ENCODE measurements around the gene EVL.
A peak's percentile ranks its signal among the peaks of the same experiment; 100 is the strongest.
"Not testable (repeated sequence)": the region's sequence is repeated elsewhere in the genome, so short reads cannot be mapped to it uniquely, and the experiment has no call there.

The EVL gene

DNA sequence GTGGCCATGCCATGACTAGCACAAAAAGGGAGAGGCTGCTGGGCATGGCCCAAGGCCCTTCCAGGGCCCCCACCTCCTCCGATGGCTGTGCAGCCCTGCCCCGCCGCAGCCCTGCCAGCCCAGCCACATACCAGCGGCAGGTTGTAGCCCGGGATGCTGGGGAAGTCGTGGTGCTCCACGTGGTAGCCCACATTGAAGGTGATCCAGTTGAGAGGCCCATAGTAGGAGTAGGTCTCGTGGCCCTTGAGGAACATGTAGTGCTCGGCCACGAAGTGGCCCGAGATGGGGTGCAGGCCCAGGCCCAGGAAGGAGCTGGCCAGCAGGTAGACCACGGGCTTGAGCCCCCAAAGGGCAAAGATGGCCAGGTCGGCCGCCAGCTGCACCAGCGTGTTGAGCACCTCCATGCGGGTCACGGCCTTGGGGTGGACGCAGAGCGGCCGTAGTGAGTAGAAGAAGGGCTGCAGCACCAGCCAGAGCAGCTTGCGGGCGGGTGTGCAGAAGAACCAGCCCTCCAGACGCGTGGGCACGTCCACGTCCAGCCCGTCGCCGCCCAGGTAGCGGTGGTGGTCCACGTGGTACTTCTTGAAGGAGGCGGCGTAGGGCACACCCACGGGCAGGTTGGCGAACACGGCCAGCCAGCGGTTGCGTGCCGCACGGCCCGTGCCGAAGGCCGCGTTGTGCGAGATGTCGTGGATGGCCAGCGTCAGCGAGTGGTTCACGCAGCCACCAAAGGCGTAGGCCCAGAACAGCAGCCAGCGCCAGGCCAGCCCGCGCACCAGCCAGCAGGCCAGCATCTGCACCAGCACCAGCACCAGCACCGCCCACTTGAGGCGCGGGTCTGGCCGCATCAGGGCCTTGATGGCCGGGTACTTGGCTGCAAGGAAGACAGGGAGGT lies 83.9 kb downstream of the EVL start:
- no peak overlapping the region for H3K27ac Mint-ChIP-seq
- H3K9me3 Mint-ChIP-seq: no peaks in the 10 kb centered on the region
- H3K4me3 Mint-ChIP-seq: no peak overlapping the region
- H3K4me1 Mint-ChIP-seq (ENCODE audit: low read depth): peaks cover 26% of the 10 kb centered on the region
- H3K36me3 Mint-ChIP-seq (ENCODE audit: low read depth): peaks cover 3% of the 10 kb centered on the region
- H3K27me3 Mint-ChIP-seq: no peaks in the 10 kb centered on the region
- no peak for DNase-seq

DNA sequence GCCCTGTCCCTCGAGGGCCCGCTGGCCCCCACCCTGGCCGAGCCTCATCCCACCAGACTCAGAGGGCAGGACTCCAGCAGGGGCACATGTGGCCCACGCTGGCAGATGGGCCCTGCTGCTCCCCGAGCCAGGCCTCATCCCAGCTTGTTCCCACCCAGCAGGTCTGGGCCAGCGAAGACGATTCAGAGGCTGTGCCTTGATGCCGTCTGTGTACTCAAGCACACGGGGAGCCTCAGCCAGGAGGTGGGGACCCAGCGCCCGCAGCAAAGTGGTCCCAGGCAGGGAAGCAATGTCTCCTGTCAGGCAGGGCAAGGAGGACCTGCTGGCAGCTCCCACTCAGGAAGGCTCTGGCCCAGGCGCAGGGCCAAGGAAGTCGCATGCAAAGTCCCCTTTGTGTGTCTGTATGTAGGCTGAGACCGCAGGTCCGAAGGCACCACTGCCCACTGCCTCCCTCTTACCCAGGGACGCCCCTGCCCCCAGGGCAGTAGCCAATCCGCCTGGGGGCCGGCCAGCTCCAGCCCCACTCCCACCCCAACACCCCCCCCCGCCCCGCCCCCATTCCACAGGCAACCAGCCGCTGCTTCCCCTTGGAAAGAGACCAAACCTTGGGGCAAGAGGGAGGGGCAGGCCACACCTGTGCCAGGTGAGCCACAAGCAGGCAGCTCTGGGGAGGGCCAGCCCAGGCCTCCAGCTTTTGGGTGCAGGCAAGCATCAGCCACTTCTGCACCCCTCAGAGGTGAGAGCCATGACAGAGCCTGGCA lies 84.8 kb downstream of the EVL start:
- no peaks in the 10 kb centered on the region for H3K27me3 Mint-ChIP-seq
- DNase-seq: no peak
- peaks cover 26% of the 10 kb centered on the region for H3K4me1 Mint-ChIP-seq (ENCODE audit: low read depth)
- H3K27ac Mint-ChIP-seq: no peak overlapping the region
- H3K9me3 Mint-ChIP-seq: peaks cover 3% of the 10 kb centered on the region
- H3K36me3 Mint-ChIP-seq (ENCODE audit: low read depth): peaks cover 1% of the 10 kb centered on the region
- no peak overlapping the region for H3K4me3 Mint-ChIP-seq

DNA sequence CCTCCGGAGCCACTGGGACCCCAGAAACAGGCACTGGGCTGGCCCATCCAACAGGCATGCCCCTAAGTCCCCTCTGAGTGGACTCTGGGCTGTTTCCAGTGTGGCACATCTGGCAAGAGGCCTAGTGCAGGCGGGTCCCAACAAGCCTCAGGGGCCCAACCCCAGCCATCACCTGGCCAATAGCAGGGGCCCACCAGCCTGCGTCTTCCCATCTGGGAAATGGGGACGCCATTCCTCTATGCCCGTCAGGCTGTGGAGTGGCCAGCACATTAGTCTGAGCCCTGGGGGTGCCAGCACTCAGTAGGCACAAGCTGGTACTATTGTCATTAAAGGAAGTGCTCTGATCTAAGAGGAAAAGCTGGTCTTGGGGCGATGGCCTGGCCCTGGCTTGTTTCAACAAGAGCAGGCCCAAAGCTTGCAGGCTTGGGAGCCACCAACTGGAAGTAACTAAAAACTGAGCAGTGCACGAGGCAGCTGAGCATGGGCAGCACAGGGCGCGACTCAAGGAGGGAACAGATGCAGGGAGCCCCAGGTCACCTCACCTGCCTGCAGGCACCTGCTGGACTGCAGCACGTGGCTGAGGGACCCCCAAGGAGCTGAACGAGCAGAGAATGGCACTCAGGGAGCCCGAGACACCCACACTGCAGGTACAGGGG lies 85.8 kb downstream of the EVL start:
- Mint-ChIP-seq H3K9me3 (peaks cover 8% of the 10 kb centered on the region), H3K4me1 (ENCODE audit: low read depth) (peaks cover 23% of the 10 kb centered on the region), H3K27ac (no peak overlapping the region), H3K36me3 (ENCODE audit: low read depth) (peaks cover 2% of the 10 kb centered on the region), H3K4me3 (no peak overlapping the region), H3K27me3 (peaks cover under 1% of the 10 kb centered on the region)
- no peak for DNase-seq

DNA sequence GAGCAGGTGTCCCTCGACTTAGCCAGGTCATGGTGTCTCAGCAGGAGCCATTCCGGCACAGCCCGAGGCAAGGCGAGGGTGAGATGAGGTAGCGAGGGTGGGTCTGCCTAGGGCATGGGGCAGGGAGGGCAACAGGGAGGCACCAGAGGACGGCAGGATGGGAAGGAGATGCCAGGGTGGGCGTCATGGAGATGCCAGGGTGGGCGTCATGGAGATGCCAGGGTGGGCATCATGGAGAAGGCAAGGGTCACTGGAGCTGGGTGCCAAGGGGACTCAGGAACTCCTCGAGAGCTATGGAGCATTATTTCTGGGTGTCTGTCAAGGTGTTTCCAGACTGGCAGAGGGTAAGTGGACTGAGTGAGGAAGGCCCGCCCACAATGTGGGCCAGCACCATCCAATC lies 86.9 kb downstream of the EVL start:
- Mint-ChIP-seq H3K9me3 (peaks cover 8% of the 10 kb centered on the region), H3K36me3 (ENCODE audit: low read depth) (peaks cover 2% of the 10 kb centered on the region), H3K27me3 (peaks cover 9% of the 10 kb centered on the region), H3K4me1 (ENCODE audit: low read depth) (peaks cover 13% of the 10 kb centered on the region), H3K27ac (no peak overlapping the region), H3K4me3 (no peak overlapping the region)
- no peak for DNase-seq

DNA sequence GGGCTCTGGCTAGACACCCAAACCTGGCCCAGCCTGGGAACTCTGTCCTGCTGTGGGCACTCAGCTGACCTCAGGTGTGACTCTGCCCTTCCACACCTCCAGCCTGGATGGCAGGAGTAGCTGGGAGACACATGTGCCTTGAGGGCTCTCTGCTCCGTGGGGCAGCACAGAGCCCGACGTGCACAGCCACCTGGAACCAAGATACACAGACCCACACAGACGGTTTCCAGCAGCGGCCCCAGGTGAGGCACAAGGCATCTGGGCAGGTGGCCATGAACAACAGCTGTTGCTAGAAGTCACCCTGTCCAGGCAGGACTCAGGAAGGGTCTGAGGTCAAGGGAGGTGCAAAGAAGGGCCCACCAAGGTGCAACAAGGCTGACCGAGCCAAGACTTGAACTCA lies 88.3 kb downstream of the EVL start:
- Mint-ChIP-seq H3K4me1 (ENCODE audit: low read depth) (peaks cover under 1% of the 10 kb centered on the region), H3K27ac (no peak overlapping the region), H3K27me3 (peaks cover 20% of the 10 kb centered on the region), H3K36me3 (ENCODE audit: low read depth) (peaks cover 2% of the 10 kb centered on the region), H3K4me3 (no peak overlapping the region), H3K9me3 (peaks cover 8% of the 10 kb centered on the region)
- no peak for DNase-seq

DNA sequence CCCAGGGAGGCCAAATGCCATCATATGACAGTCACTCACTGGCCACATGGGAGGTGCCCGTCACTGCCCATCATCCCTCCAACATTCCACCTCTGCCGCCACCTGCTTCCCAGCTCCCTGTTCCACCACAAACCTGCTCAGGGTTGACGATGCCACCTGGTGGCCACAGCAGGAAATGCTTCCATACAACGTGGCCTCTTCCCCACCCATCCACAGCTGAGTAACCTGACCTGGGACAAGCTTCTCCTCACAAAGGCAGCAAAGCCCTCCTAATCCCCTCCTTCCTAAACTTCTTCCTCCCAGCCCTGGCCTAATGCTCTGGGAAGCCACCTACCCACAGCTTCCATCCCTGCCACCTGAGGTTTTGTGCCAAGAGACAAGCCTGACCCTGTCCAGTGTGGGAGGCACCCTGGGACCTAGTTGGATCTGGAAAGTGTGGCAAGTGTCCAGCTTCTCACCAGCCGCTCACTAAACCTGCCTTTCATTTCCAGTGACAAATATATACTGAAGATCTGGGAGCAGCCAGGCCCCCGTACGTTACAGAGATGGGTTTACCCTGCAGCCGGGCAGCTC lies 89.9 kb downstream of the EVL start:
- Mint-ChIP-seq H3K36me3 (ENCODE audit: low read depth) (peaks cover 2% of the 10 kb centered on the region), H3K4me1 (ENCODE audit: low read depth) (peaks cover 4% of the 10 kb centered on the region), H3K9me3 (peaks cover 8% of the 10 kb centered on the region), H3K4me3 (no peak overlapping the region), H3K27me3 (peaks cover 25% of the 10 kb centered on the region), H3K27ac (peak overlapping the region; percentile 18)
- peak; percentile 63 for DNase-seq

DNA sequence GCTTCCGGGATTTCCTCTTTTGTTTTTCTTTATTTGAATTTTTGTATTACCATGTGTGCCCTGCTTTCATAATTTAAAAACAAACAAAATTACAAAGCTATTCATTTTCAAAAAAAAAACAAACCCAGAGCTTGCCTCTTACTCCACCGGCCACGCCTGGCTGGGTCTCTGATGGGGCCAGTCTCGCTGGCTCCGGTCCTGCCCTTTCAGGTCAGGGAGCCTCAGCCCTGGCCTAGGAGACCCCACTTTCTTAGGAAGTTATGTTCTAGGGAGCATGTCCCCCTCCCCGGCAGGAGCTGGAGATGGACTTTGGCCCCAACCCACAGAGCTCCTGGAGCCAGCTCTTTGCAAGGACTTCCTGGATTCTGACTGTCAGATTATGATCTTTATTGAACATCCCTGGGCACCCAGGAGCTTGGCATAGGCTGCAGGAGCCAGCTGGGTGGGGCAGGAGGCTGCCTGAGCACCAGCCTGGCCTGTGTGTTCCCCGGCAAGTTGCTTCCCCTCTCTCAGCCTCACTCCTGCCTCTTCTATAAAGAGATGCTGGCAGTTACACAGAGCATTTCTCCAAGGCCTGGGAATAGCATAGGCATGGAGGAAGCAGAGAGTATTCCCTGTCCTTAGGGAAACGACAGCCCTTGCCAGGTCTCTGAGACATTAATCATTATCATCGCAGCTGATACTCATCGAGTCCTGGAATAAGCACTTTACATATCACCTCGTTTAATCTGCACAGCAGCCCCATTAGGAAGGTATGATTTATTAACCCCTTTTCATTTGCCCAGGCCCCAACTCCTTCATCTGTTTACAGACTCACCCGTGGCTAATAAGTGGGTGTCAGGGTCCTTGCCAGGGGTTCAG lies 90.8 kb downstream of the EVL start:
- peaks cover 2% of the 10 kb centered on the region for H3K36me3 Mint-ChIP-seq (ENCODE audit: low read depth)
- peaks cover 33% of the 10 kb centered on the region for H3K27me3 Mint-ChIP-seq
- no peak for DNase-seq
- no peak overlapping the region for H3K27ac Mint-ChIP-seq
- H3K4me1 Mint-ChIP-seq (ENCODE audit: low read depth): peaks cover 6% of the 10 kb centered on the region
- H3K9me3 Mint-ChIP-seq: peaks cover 8% of the 10 kb centered on the region
- no peak overlapping the region for H3K4me3 Mint-ChIP-seq

DNA sequence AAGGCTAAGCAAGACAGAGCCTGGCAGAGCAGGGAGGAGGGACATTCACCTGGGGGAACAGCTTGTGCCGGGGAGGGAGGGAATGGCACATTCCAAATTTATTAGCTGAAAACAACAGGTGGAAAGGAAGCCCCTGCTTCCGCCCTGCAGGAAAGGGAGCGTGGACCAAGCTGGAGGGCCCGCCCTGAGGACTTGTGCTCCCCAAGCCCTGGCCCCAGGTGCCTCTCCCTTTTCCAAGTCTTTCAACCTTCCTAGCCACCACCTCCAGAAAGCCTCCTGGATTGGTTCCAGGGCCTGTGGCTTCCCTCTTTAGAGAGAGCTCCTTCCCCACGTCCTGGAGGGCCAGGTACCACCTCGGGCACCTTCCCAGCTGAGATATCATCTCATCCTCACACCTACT lies 91.6 kb downstream of the EVL start:
- Mint-ChIP-seq H3K4me1 (ENCODE audit: low read depth) (peaks cover 6% of the 10 kb centered on the region), H3K4me3 (no peak overlapping the region), H3K27ac (no peak overlapping the region), H3K27me3 (peaks cover 33% of the 10 kb centered on the region), H3K9me3 (peaks cover 8% of the 10 kb centered on the region), H3K36me3 (ENCODE audit: low read depth) (peaks cover 2% of the 10 kb centered on the region)
- DNase-seq: no peak

DNA sequence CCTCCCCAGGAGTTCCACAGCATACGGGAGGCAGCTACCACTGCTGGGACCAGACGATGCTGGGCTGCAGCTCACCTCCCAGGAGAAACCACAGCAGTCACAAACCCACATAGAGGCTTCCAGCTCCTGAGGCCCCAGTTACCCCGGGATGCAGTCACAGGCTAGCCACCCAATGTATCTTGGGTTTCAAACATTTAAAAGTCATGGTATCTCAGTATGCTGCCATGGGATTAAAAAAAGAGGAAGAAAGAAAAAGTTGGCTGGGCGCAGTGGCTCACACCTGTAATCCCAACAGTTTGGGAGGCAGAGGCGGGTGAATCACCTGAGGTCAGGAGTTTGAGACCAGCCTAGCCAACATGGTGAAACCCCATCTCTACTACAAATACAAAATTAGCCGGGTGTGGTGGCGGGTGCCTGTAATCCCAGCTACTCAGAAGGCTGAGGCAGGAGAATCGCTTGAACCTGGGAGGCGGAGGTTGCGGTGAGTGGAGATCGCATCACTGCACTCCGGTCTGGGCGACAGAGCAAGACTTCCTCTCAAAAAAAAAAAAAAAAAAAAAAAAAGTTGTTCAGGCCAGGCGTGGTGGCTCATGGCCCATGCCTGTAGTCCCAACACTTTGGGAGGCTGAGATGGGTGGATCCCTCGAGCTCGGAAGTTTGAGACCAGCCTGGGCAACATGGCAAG lies 92.5 kb downstream of the EVL start:
- peaks cover 33% of the 10 kb centered on the region for H3K27me3 Mint-ChIP-seq
- H3K27ac Mint-ChIP-seq; H3K36me3 Mint-ChIP-seq (ENCODE audit: low read depth); H3K4me3 Mint-ChIP-seq; H3K4me1 Mint-ChIP-seq (ENCODE audit: low read depth); DNase-seq; H3K9me3 Mint-ChIP-seq: not testable (repeated sequence)

DNA sequence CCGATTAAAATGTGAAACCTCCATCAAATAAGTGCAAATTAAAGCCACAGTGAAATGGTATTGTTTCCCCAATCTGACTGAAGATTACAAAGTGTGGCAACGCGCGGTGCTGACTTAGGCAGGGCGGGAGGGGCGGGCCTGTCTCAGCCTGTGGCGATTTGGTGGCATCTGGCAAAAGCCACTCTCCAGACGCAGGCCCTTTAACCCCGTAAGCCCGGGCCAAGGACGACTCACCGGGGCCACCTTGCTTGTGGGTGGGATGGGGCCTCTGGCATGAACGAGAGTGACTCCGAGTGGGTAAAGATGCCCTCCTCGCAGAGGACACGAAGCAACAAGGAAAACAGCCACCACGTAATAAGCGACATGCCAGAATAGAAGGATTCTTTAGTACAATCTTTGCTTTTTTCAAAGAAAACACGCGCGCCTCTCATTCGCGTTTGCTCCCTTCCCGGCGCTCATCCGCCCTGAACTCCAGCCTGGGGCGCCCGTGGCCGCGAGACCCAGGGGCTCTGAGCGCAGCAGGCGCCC lies 93.4 kb downstream of the EVL start:
- H3K27ac Mint-ChIP-seq: no peak overlapping the region
- H3K4me1 Mint-ChIP-seq (ENCODE audit: low read depth): peaks cover 6% of the 10 kb centered on the region
- peaks cover 33% of the 10 kb centered on the region for H3K27me3 Mint-ChIP-seq
- H3K4me3 Mint-ChIP-seq: peak overlapping the region; percentile 51
- no peak for DNase-seq
- H3K9me3 Mint-ChIP-seq: peaks cover 8% of the 10 kb centered on the region
- H3K36me3 Mint-ChIP-seq (ENCODE audit: low read depth): peaks cover 2% of the 10 kb centered on the region

DNA sequence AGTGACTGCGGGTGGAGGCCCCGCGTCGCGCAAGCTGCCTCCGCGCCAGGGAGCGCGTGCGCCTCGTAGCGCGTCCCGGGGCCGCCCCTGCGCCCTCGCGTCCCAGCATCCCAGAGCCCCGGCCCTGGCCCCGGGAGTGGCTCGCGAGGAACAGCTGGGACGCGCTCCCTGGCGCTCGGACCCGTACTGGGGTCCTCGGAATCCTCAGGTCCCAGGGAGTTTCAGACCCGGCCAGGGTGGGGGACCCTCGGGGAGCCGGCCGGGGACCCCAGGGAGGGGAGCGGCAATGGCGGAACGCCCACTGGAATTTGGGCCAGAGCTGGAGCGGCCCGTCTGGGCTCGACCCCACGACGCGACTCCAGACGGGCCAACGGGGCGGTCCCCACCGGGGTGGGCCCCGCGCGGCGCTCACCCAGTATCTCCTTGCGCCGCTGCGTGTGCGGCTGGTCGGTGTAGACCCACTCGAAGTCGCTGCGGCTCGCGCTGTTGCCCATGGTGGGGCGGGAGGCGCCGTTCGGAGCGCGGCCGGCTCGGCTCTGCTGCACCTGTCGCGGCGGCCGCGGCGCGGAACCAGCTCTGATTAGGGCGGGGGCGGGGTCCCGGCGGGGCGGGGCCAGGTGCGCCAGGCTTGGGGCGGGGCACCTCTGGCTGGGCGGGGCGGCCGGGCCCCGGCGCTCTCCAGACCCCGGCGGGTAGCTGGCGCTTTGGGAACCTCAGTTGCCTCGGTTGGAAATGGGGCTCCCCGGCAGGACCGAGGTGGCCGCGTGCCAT lies 94.1 kb downstream of the EVL start, which contains the start of gene DEGS2:
Gene DEGS2, minus strand, starts transcription at position 552 of the 771 bp plus-strand sequence. Its CDS starts 58 bp downstream, at position 494.
- Mint-ChIP-seq H3K9me3 (peaks cover 8% of the 10 kb centered on the region), H3K4me1 (ENCODE audit: low read depth) (peaks cover 6% of the 10 kb centered on the region), H3K36me3 (ENCODE audit: low read depth) (peaks cover 2% of the 10 kb centered on the region), H3K4me3 (peak within 1 kb of the TSS; percentile 62), H3K27me3 (peaks cover 33% of the 10 kb centered on the region), H3K27ac (no peak within 1 kb of the TSS)
- DNase-seq: peak; percentile 80

DNA sequence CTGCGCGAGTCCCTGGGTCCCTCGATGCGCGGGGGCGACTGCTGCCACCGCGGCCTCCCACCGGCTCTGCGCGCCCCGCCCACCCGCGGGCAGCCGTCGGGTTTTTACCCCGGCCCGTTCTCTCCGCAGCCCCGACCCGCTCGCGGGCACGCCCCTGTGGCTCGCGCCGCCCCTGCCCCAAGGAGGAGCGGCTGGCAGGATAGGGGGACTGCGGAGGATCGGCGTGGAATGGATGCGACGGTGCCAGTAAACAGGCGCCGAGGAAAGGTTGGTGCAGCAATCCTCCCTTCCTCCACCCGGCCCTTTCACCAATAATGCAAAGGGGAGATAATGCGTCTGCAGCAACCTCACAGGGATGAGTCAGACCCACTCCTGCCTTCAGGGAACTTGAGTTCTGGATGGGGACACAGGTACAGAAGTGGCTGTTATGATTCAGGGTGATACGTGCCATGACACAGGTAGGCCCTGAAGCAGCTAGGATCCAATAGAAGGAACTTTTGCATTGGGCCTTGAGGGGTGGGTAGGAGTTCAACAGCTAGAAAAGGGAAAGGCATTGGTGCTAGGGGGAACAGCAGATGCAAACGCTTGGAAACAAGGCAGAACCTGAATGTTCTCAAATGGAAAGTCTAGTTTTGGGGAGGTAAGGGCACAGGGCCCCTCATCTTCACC lies 94.8 kb downstream of the EVL start:
- Mint-ChIP-seq H3K4me3 (peak overlapping the region; percentile 53), H3K27ac (no peak overlapping the region), H3K4me1 (ENCODE audit: low read depth) (peaks cover 6% of the 10 kb centered on the region), H3K9me3 (peaks cover 5% of the 10 kb centered on the region), H3K27me3 (peaks cover 33% of the 10 kb centered on the region), H3K36me3 (ENCODE audit: low read depth) (peaks cover under 1% of the 10 kb centered on the region)
- DNase-seq: no peak
